WTC11 (cell line): ENCODE measurements around the gene TTLL11. TPM values are rescaled to one million over a fixed set of nuclear protein-coding genes. Genes with fewer than 3 reads are reported as not detected.
"Not testable (repeated sequence)": the region's sequence is repeated elsewhere in the genome, so short reads cannot be mapped to it uniquely, and the experiment has no call there.

Experiments
- ATAC-seq: fragments of 200-7000 bp; cut with Tn5 transposase; 2 replicates; pipeline ENCODE4 v1.10.0; 2021; ENCODE audit warnings: mild to moderate bottlenecking, moderate library complexity
- CTCF ChIA-PET: fragments of 300-600 bp; sonication (Branson Sonifier 250); formaldehyde crosslinking; loops from one replicate; lab custom pipeline; 2021; ENCODE audit warnings: antibody characterized with exemption; lab: Charles Lee
- POLR2A ChIA-PET: fragments of 350-600 bp; sonication (Branson Sonifier 250); formaldehyde crosslinking; loops from one replicate; lab custom pipeline; 2021; ENCODE audit warnings: antibody characterized with exemption; lab: Charles Lee
- DNase-seq: peaks from one replicate; pipeline ENCODE4 v3.0.0; 2021; ENCODE audit warnings: low spot score
- H3K27ac Mint-ChIP-seq: 2 replicates; pipeline ENCODE4 v1.8.0; 2021; ENCODE audit warnings: mixed read lengths
- H3K27me3 Mint-ChIP-seq: 2 replicates; pipeline ENCODE4 v1.8.0; 2021; ENCODE audit warnings: low read depth, mild to moderate bottlenecking, moderate library complexity, mixed read lengths
- H3K36me3 Mint-ChIP-seq: 2 replicates; pipeline ENCODE4 v1.8.0; 2021; ENCODE audit warnings: mixed read lengths
- H3K4me1 Mint-ChIP-seq: 2 replicates; pipeline ENCODE4 v1.8.0; 2022; ENCODE audit warnings: mixed read lengths
- H3K4me3 Mint-ChIP-seq: 2 replicates; pipeline ENCODE4 v1.8.0; 2021; ENCODE audit warnings: mild to moderate bottlenecking, moderate library complexity, mixed read lengths
- H3K9me3 Mint-ChIP-seq: 2 replicates; pipeline ENCODE4 v1.8.0; 2021; ENCODE audit warnings: mixed read lengths
- CREB1 ChIP-seq: sonication (generic); formaldehyde crosslinking; IDR thresholded peaks from 2 replicates; pipeline ENCODE4 v1.8.0; 2023; ENCODE audit warnings: mild to moderate bottlenecking, missing genetic modification reagents
- EMX1 ChIP-seq: fragments of 250-450 bp; sonication (Bioruptor Pico); IDR thresholded peaks from 2 replicates; pipeline ENCODE4 v1.8.0; 2021; ENCODE audit warnings: mild to moderate bottlenecking
- GTF2I ChIP-seq: fragments of 250-450 bp; sonication (Bioruptor Pico); conservative IDR thresholded peaks from 2 replicates; pipeline ENCODE4 v1.4.0; 2021; ENCODE audit warnings: mild to moderate bottlenecking
- HMGXB4 ChIP-seq: sonication (generic); formaldehyde crosslinking; IDR thresholded peaks from 2 replicates; pipeline ENCODE4 v1.8.1; 2023; ENCODE audit warnings: mild to moderate bottlenecking, moderate library complexity, missing genetic modification reagents
- MAX ChIP-seq: sonication (generic); formaldehyde crosslinking; IDR thresholded peaks from 2 replicates; pipeline ENCODE4 v1.8.0; 2022; ENCODE audit warnings: mild to moderate bottlenecking, missing genetic modification reagents
- NR2C2 ChIP-seq: sonication (generic); formaldehyde crosslinking; IDR thresholded peaks from 2 replicates; pipeline ENCODE4 v1.8.0; 2022; ENCODE audit warnings: mild to moderate bottlenecking, missing genetic modification reagents
- PRRX2 ChIP-seq: fragments of 250-450 bp; sonication (Bioruptor Pico); IDR thresholded peaks from 2 replicates; pipeline ENCODE4 v1.8.0; 2021; ENCODE audit warnings: mild to moderate bottlenecking
- SMAD4 ChIP-seq: sonication (generic); formaldehyde crosslinking; IDR thresholded peaks from 2 replicates; pipeline ENCODE4 v1.8.0; 2022; ENCODE audit warnings: mild to moderate bottlenecking, missing genetic modification reagents
- ZBTB21 ChIP-seq: sonication (generic); formaldehyde crosslinking; IDR thresholded peaks from 2 replicates; pipeline ENCODE4 v1.8.1; 2023; ENCODE audit warnings: mild to moderate bottlenecking, missing genetic modification reagents, borderline replicate concordance
- ZMAT4 ChIP-seq: fragments of 250-450 bp; sonication (Bioruptor Pico); IDR thresholded peaks from 2 replicates; pipeline ENCODE4 v1.9.0; 2021; ENCODE audit warnings: mild to moderate bottlenecking
- ZNF423 ChIP-seq: fragments of 250-450 bp; sonication (Bioruptor Pico); IDR thresholded peaks from 2 replicates; pipeline ENCODE4 v2.1.2; 2022; ENCODE audit warnings: mild to moderate bottlenecking, moderate library complexity
- total RNA-seq: library from RNA; stranded (reverse); gene quantifications from 3 replicates; pipeline ENCODE4 v1.2.3, GENCODE V29; 2021
- TF ChIP-seq, protein P1 (sequence below): sonication (generic); formaldehyde crosslinking; IDR thresholded peaks from 2 replicates; pipeline ENCODE4 v1.8.1; 2023; ENCODE audit warnings: mild to moderate bottlenecking, missing genetic modification reagents
- TF ChIP-seq, protein P2 (sequence below): sonication (generic); formaldehyde crosslinking; IDR thresholded peaks from 2 replicates; pipeline ENCODE4 v1.8.1; 2023; ENCODE audit warnings: mild to moderate bottlenecking, missing genetic modification reagents, moderate library complexity
- TF ChIP-seq, protein P3 (sequence below): fragments of 250-450 bp; sonication (Bioruptor Pico); IDR thresholded peaks from 2 replicates; pipeline ENCODE4 v1.9.0; 2021; ENCODE audit warnings: mild to moderate bottlenecking, borderline replicate concordance
- TF ChIP-seq, protein P4 (sequence below): sonication (generic); formaldehyde crosslinking; IDR thresholded peaks from 2 replicates; pipeline ENCODE4 v1.8.0; 2022; ENCODE audit warnings: mild to moderate bottlenecking, missing genetic modification reagents
- TF ChIP-seq, protein P5 (sequence below): fragments of 250-450 bp; sonication (Bioruptor Pico); conservative IDR thresholded peaks from 2 replicates; pipeline ENCODE4 v1.9.0; 2021; ENCODE audit warnings: mild to moderate bottlenecking

Gene TTLL11
- total RNA-seq, 1 experiment from 2014 or later = 1.1 TPM

DNA sequence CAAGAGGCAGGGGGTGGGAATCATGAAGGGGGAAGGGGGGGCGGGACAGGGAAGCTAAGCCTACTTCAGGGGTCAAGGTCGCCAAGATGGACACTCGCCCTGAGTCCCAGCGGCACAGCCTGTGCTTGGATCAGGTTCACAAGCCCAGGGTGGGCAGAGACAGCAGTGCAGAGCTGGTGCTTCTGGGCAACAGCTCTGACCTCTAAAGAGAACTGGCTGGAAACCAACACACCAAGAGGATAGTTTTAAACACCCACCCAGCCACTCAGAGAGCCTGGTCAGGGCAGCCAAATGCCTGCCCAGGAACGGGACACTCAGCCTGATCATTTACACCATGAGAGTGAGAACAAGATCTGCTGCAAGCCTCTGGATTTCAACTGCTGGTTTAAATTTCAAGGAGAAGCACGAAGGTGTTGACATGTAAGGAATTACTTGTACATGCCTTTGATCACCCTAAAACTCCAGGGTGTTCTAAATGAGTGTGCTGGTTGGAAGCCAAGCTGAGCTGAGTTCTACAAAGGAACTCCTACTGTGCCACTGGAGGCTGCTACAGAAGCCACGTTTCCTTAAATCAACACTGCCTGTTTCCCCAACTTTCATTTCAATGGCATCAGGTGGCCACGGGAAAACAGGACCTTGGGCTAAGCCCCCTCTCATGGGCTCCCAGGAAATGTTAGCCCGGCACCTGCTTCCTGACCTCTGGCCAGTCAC is 91.5 kb downstream of the TTLL11 start:
- Mint-ChIP-seq H3K36me3 (no peaks in the 10 kb centered on the region), H3K9me3 (no peaks in the 10 kb centered on the region), H3K4me1 (peaks cover 17% of the 10 kb centered on the region), H3K27me3 (peaks cover 77% of the 10 kb centered on the region), H3K4me3 (no peak overlapping the region), H3K27ac (peak overlapping the region; percentile 82; the same call in 1 of the 2 replicates)
- no peak for DNase-seq
- CTCF ChIA-PET = interaction anchor here (0.9 to 1.5 kb wide), 7 partner anchors 12 to 451 kb away, joined by 3 to 6 read pairs (median 3); no protein-coding TSS in a partner anchor
- ATAC-seq = peak; percentile 50
- TF ChIP-seq, protein P1, sequence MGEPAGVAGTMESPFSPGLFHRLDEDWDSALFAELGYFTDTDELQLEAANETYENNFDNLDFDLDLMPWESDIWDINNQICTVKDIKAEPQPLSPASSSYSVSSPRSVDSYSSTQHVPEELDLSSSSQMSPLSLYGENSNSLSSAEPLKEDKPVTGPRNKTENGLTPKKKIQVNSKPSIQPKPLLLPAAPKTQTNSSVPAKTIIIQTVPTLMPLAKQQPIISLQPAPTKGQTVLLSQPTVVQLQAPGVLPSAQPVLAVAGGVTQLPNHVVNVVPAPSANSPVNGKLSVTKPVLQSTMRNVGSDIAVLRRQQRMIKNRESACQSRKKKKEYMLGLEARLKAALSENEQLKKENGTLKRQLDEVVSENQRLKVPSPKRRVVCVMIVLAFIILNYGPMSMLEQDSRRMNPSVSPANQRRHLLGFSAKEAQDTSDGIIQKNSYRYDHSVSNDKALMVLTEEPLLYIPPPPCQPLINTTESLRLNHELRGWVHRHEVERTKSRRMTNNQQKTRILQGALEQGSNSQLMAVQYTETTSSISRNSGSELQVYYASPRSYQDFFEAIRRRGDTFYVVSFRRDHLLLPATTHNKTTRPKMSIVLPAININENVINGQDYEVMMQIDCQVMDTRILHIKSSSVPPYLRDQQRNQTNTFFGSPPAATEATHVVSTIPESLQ (CRISPR knock-in tag) = no peak
- no peak for TF ChIP-seq GTF2I (CRISPR knock-in tag)
- TF ChIP-seq, protein P2, sequence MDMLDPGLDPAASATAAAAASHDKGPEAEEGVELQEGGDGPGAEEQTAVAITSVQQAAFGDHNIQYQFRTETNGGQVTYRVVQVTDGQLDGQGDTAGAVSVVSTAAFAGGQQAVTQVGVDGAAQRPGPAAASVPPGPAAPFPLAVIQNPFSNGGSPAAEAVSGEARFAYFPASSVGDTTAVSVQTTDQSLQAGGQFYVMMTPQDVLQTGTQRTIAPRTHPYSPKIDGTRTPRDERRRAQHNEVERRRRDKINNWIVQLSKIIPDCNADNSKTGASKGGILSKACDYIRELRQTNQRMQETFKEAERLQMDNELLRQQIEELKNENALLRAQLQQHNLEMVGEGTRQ (CRISPR knock-in tag) = no peak
- peak; percentile 83; the same call in 1 of the 2 replicates for TF ChIP-seq ZNF423 (CRISPR knock-in tag)
- TF ChIP-seq, protein P3, sequence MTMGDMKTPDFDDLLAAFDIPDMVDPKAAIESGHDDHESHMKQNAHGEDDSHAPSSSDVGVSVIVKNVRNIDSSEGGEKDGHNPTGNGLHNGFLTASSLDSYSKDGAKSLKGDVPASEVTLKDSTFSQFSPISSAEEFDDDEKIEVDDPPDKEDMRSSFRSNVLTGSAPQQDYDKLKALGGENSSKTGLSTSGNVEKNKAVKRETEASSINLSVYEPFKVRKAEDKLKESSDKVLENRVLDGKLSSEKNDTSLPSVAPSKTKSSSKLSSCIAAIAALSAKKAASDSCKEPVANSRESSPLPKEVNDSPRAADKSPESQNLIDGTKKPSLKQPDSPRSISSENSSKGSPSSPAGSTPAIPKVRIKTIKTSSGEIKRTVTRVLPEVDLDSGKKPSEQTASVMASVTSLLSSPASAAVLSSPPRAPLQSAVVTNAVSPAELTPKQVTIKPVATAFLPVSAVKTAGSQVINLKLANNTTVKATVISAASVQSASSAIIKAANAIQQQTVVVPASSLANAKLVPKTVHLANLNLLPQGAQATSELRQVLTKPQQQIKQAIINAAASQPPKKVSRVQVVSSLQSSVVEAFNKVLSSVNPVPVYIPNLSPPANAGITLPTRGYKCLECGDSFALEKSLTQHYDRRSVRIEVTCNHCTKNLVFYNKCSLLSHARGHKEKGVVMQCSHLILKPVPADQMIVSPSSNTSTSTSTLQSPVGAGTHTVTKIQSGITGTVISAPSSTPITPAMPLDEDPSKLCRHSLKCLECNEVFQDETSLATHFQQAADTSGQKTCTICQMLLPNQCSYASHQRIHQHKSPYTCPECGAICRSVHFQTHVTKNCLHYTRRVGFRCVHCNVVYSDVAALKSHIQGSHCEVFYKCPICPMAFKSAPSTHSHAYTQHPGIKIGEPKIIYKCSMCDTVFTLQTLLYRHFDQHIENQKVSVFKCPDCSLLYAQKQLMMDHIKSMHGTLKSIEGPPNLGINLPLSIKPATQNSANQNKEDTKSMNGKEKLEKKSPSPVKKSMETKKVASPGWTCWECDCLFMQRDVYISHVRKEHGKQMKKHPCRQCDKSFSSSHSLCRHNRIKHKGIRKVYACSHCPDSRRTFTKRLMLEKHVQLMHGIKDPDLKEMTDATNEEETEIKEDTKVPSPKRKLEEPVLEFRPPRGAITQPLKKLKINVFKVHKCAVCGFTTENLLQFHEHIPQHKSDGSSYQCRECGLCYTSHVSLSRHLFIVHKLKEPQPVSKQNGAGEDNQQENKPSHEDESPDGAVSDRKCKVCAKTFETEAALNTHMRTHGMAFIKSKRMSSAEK (CRISPR knock-in tag) = no peak
- no peak for TF ChIP-seq SMAD4 (CRISPR knock-in tag)
- POLR2A ChIA-PET = no interaction called here

DNA sequence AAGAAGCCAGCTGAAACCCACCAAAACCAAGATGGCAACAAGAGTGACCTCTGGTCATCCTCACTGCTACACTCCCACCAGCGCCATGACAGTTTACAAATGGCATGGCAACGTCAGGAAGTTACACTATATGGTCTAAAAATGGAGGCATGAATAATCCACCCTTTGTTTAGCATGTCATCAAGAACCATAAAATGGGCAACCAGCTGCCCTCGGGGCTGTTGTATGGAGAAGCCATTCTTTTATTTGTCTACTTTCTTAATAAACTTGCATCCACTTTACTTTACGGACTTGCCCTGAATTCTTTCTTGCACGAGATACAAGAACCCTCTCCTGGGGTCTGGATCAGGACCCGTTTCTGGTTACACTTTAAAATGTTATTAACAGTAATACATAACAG is 92.6 kb downstream of the TTLL11 start:
- peaks cover 72% of the 10 kb centered on the region for H3K27me3 Mint-ChIP-seq
- H3K36me3 Mint-ChIP-seq, H3K27ac Mint-ChIP-seq, ATAC-seq, H3K9me3 Mint-ChIP-seq, H3K4me3 Mint-ChIP-seq, POLR2A ChIA-PET, DNase-seq: not testable (repeated sequence)
- H3K4me1 Mint-ChIP-seq = peaks cover 17% of the 10 kb centered on the region
- CTCF ChIA-PET = interaction anchor here (0.7 kb wide), 2 partner anchors 70 to 141 kb away, joined by 3 read pairs; no protein-coding TSS in a partner anchor

DNA sequence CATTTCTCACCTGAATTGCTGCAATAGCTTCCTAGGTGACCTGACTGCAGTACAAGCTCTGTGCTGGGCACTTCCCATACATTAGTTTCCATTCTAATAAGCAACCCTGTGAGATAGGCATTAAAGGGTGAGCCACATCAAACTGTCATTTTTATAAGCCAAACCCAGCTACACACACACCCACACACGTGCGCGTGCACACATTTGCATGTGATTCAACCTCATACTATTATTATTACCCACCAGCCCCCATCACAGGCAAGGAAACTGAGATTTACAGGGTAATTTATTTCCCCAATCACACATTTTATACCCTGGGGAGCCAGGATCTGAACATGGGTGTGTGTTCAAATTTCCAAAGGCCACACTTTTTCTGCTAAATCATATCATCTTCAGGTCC is 93.6 kb downstream of the TTLL11 start:
- Mint-ChIP-seq H3K4me3 (no peak overlapping the region), H3K4me1 (peaks cover 17% of the 10 kb centered on the region), H3K27ac (no peak overlapping the region), H3K36me3 (no peaks in the 10 kb centered on the region), H3K9me3 (no peaks in the 10 kb centered on the region), H3K27me3 (peaks cover 62% of the 10 kb centered on the region)
- POLR2A ChIA-PET = no interaction called here
- DNase-seq (no peak), ATAC-seq (no peak)
- CTCF ChIA-PET = no interaction called here
- TF ChIP-seq PRRX2 (CRISPR knock-in tag) = no peak
- TF ChIP-seq CREB1 (CRISPR knock-in tag) = no peak
- no peak for TF ChIP-seq EMX1 (CRISPR knock-in tag)
- no peak for TF ChIP-seq NR2C2 (CRISPR knock-in tag)
- TF ChIP-seq, protein P4, sequence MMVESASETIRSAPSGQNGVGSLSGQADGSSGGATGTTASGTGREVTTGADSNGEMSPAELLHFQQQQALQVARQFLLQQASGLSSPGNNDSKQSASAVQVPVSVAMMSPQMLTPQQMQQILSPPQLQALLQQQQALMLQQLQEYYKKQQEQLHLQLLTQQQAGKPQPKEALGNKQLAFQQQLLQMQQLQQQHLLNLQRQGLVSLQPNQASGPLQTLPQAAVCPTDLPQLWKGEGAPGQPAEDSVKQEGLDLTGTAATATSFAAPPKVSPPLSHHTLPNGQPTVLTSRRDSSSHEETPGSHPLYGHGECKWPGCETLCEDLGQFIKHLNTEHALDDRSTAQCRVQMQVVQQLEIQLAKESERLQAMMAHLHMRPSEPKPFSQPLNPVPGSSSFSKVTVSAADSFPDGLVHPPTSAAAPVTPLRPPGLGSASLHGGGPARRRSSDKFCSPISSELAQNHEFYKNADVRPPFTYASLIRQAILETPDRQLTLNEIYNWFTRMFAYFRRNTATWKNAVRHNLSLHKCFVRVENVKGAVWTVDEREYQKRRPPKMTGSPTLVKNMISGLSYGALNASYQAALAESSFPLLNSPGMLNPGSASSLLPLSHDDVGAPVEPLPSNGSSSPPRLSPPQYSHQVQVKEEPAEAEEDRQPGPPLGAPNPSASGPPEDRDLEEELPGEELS (CRISPR knock-in tag) = no peak
- no peak for TF ChIP-seq HMGXB4 (CRISPR knock-in tag)
- no peak for TF ChIP-seq MAX
- no peak for TF ChIP-seq ZBTB21
- TF ChIP-seq, protein P5, sequence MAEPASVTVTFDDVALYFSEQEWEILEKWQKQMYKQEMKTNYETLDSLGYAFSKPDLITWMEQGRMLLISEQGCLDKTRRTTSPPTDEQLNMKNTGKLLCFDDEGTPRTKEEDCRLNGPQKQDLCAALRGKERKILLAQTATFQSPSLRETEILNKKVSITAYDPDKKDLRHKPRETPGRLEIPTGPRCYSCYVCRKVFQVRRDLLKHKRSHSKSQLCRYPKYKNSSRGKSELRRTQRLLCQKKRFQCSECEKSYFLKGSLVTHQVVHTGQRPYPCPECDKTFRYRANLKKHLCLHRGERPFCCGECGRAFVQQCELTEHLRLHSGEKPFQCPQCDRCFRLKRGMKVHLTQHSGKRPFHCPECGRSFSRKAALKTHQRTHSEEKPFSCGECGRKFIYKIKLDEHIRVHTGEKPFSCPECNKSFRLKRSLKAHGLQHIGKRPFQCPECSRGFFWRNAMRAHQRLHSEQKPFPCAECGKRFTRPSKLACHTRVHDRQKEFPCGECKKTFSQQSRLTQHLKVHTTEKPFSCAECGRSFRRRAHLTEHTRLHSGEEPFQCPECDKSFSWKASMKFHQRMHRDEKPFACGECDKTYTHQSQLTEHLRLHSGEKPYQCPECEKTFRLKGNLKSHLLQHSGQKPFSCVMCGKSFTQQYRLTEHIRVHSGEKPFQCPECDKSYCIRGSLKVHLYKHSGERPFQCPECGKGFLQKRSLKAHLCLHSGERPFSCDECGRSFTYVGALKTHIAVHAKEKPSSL = no peak
- TF ChIP-seq ZMAT4 = no peak
- TF ChIP-seq GTF2I (CRISPR knock-in tag) = no peak
